GM12878 (cell line): ENCODE data around the gene SEMA7A. TPM values are rescaled to one million over a fixed set of nuclear protein-coding genes. Genes with fewer than 3 reads are reported as not detected.

Source experiments
- ATAC-seq: fragments of 200-7000 bp; cut with Tn5 transposase; 3 replicates; pipeline ENCODE4 v1.9.1; 2020; ENCODE audit warnings: mild to moderate bottlenecking, moderate library complexity
- BruUV-seq: library from RNA; stranded (reverse); fragments of 400-500 nt; replicated peaks from 2 replicates; lab custom pipeline; 2021; lab: Mats Ljungman, UMichigan
- CTCF ChIA-PET: fragments of 300-600 bp; sonication (Branson Sonifier 250); formaldehyde crosslinking; extraction: SDS; loops from one replicate; lab custom pipeline; 2021; ENCODE audit warnings: inconsistent platforms; lab: Yijun Ruan, JAX
- POLR2A ChIA-PET: fragments of 350-600 bp; formaldehyde crosslinking; extraction: SDS; loops from one replicate; lab custom pipeline; 2021; ENCODE audit warnings: inconsistent platforms; lab: Charles Lee
- RAD21 ChIA-PET: fragments of 300-600 bp; sonication (Branson Sonifier 250); formaldehyde crosslinking; loops from one replicate; lab custom pipeline; 2023; ENCODE audit warnings: antibody characterized with exemption; ENCODE audit not compliant: unreplicated experiment; lab: Charles Lee
- SMC1A ChIA-PET: fragments of 300-600 bp; sonication (Branson Sonifier 250); formaldehyde crosslinking; loops from one replicate; lab custom pipeline; 2023; ENCODE audit not compliant: unreplicated experiment, uncharacterized antibody; lab: Charles Lee
- DNase-seq: peaks from one replicate; pipeline ENCODE4 v3.0.0-alpha.2; 2011; ENCODE audit warnings: low read depth, low spot score
- FAIRE-seq: peaks from 3 replicates; lab custom pipeline; 2011; peaks lifted over from hg19 to GRCh38; lab: Jason Lieb, UNC
- H2AFZ ChIP-seq: 2 replicates; pipeline ENCODE4 v1.6.0; 2011; ENCODE audit warnings: low read depth, low read length, control low read depth; ENCODE audit not compliant: control insufficient read depth
- H3K27ac ChIP-seq: 2 replicates; pipeline ENCODE4 v1.5.1; 2011; ENCODE audit warnings: control low read depth; ENCODE audit not compliant: control insufficient read depth, insufficient read depth
- H3K27me3 ChIP-seq, 2 experiments: replicated peaks in 1 of 2; 2 replicates each; pipeline versions ENCODE4 v1.6.0 to v1.6.1; 2011; ENCODE audit warnings: low read length in 1 of 2; ENCODE audit not compliant: control insufficient read depth in 2 of 2, insufficient read depth in 2 of 2
- H3K36me3 ChIP-seq, 2 experiments: 2 replicates each; pipeline ENCODE4 v1.5.1; 2011; ENCODE audit warnings: low read length in 1 of 2; ENCODE audit not compliant: control insufficient read depth in 2 of 2, insufficient read depth in 2 of 2
- H3K4me1 ChIP-seq: 2 replicates; pipeline ENCODE4 v1.6.1; 2011; ENCODE audit warnings: mild to moderate bottlenecking, low read length, moderate library complexity, mixed read lengths; ENCODE audit not compliant: control insufficient read depth, insufficient read depth
- H3K4me2 ChIP-seq: 2 replicates; pipeline ENCODE4 v1.6.0; 2011; ENCODE audit warnings: control low read depth; ENCODE audit not compliant: control insufficient read depth, insufficient read depth
- H3K4me3 ChIP-seq: fragments of 200-600 bp; sonication (generic); 2 replicates; pipeline ENCODE4 v1.5.1; 2016
- H3K79me2 ChIP-seq: 2 replicates; pipeline ENCODE4 v1.6.0; 2011; ENCODE audit warnings: low read length; ENCODE audit not compliant: control insufficient read depth, insufficient read depth
- H3K9ac ChIP-seq: 2 replicates; pipeline ENCODE4 v1.8.0; 2011; ENCODE audit warnings: low read length, control low read depth, mixed read lengths; ENCODE audit not compliant: control insufficient read depth, insufficient read depth
- H3K9me3 ChIP-seq: replicated peaks from 3 replicates; pipeline ENCODE4 v1.5.1; 2011; ENCODE audit warnings: mild to moderate bottlenecking, low read length; ENCODE audit not compliant: control insufficient read depth, insufficient read depth
- H4K20me1 ChIP-seq: 2 replicates; pipeline ENCODE4 v1.6.0; 2011; ENCODE audit not compliant: control insufficient read depth, insufficient read depth
- CHD2 ChIP-seq: IDR thresholded peaks from 2 replicates; pipeline ENCODE4 v1.6.1; 2011; ENCODE audit warnings: low read depth, low read length, improper control_type of control experiment, borderline replicate concordance
- FOXK2 ChIP-seq: fragments of 450-650 bp; IDR thresholded peaks from 2 replicates; pipeline ENCODE4 v1.6.1; 2017; ENCODE audit warnings: mild to moderate bottlenecking, moderate library complexity
- NFIC ChIP-seq: IDR thresholded peaks from 2 replicates; pipeline ENCODE4 v1.6.1; 2012; ENCODE audit warnings: low read depth, mild to moderate bottlenecking, inconsistent platforms, low read length, moderate library complexity
- NRF1 ChIP-seq: conservative IDR thresholded peaks from 2 replicates; pipeline ENCODE4 v1.6.1; 2011; ENCODE audit warnings: mild to moderate bottlenecking, low read depth, low read length, improper control_type of control experiment
- POU2F2 ChIP-seq: IDR thresholded peaks from 3 replicates; pipeline ENCODE4 v1.6.1; 2011; ENCODE audit warnings: low read depth, mild to moderate bottlenecking, low read length, borderline replicate concordance
- STAT1 ChIP-seq: fragments of 450-650 bp; conservative IDR thresholded peaks from 2 replicates; pipeline ENCODE4 v1.6.1; 2014; ENCODE audit warnings: antibody characterized with exemption, mild to moderate bottlenecking
- TCF12 ChIP-seq: IDR thresholded peaks from 2 replicates; pipeline ENCODE4 v1.6.1; 2011; ENCODE audit warnings: low read depth, mild to moderate bottlenecking, low read length
- ZNF217 ChIP-seq: fragments of 450-650 bp; IDR thresholded peaks from 2 replicates; pipeline ENCODE4 v1.6.1; 2017; ENCODE audit warnings: antibody characterized with exemption, mild to moderate bottlenecking
- ZNF274 ChIP-seq: IDR thresholded peaks from one replicate; pipeline ENCODE4 v1.8.0; 2011; ENCODE audit not compliant: insufficient read length, insufficient read depth
- ZNF592 ChIP-seq: fragments of 450-650 bp; IDR thresholded peaks from 2 replicates; pipeline ENCODE4 v1.6.1; 2017; ENCODE audit warnings: mild to moderate bottlenecking, moderate library complexity
- WGBS: methylation state at CpG from one replicate; pipeline ENCODE4 v1.1.6; 2016; ENCODE audit warnings: low lambda C conversion rate; ENCODE audit not compliant: insufficient replicate concordance, insufficient coverage; ENCODE audit errors: missing lambda C conversion rate; 5-methylcytosine and 5-hydroxymethylcytosine counted together
- in situ Hi-C: fragments of 300-500 bp; cut with MboI; formaldehyde crosslinking; loops from 9 replicates; pipeline ENCODE4 v1.14.3; 2018; ENCODE audit warnings: mixed read lengths
- intact Hi-C: fragments of 100-400 bp; cut with micrococcal nuclease; formaldehyde crosslinking; loops from one replicate; pipeline ENCODE4 v1.14.2; 2022; ENCODE audit not compliant: unreplicated experiment
- polyA plus RNA-seq, 11 experiments: library from polyadenylated mRNA; depleted of rRNA in 4 of 11; unstranded in 6 of 11; stranded (reverse) in 5 of 11; fragments of >200 nt; fragmentation: Nextera tagmentation in 4 of 11; fragmentation: Illumina TruSeq in 1 of 11; extraction: Ambion mirVana in 4 of 11; extraction: Trizol in 1 of 11; gene quantifications; 1 replicate in 1 of 11; 2 replicates in 10 of 11; pipeline versions ENCODE4 v1.2.1 to v1.2.3, GENCODE V29; 2011 to 2016; ENCODE audit warnings: inconsistent platforms in 2 of 11, missing spikeins in 2 of 11, low read depth in 1 of 11
- total RNA-seq, 4 experiments: library from RNA; depleted of rRNA in 3 of 4; stranded (reverse); fragments of >200 nt in 3 of 4; fragmentation: Illumina TruSeq in 1 of 4; extraction: Trizol in 1 of 4; gene quantifications; 2 replicates each; pipeline versions ENCODE4 v1.2.1 to v1.2.3, GENCODE V29; 2013 to 2021

The SEMA7A gene
- total and polyA plus RNA-seq, 10 of the 15 experiments (the other 5 are each of a cell fraction or from before 2014, with no cell fraction given), result 0.08 to 112 (median 53.5) TPM

- H3K9me3 ChIP-seq, result no peaks in the 10 kb centered on the region; the same call in 2 of the 3 replicates
- no peaks in the 10 kb centered on the region for H3K79me2 ChIP-seq
- H3K27ac ChIP-seq, result no peak overlapping the region
- TF ChIP-seq ZNF274, result no peak
- no peak for TF ChIP-seq FOXK2
- TF ChIP-seq CHD2, result no peak
- H4K20me1 ChIP-seq, result no peaks in the 10 kb centered on the region
- CTCF ChIA-PET, result interaction anchor here (1.0 kb wide), 1 partner anchor 25 kb away, joined by 4 read pairs; no protein-coding TSS in a partner anchor
- H3K4me1 ChIP-seq, result no peaks in the 10 kb centered on the region
- DNase-seq, result no peak
- no peak overlapping the region for H3K9ac ChIP-seq
- intact Hi-C loops (no loop called here), in situ Hi-C loops (no loop called here)
- SMC1A ChIA-PET, result interaction anchor here (1.6 kb wide), 1 partner anchor 9 kb away, joined by 6 read pairs; no protein-coding TSS in a partner anchor
- peaks cover 0 to 10% of the 10 kb centered on the region in 2 experiments; a peak in 2 of 4 replicates for H3K36me3 ChIP-seq
- no TSS peak for BruUV-seq
- 93% methylated on average over 12 of the region's 12 CpGs for WGBS
- no peaks in the 10 kb centered on the region for H3K27me3 ChIP-seq
- ATAC-seq, result no peak
- no peak overlapping the region for H3K4me3 ChIP-seq
- FAIRE-seq, result no peak
- no peak overlapping the region for H2AFZ ChIP-seq
- no peak overlapping the region for H3K4me2 ChIP-seq
- POLR2A ChIA-PET, result no interaction called here
- RAD21 ChIA-PET, result no interaction called here
These were observed 37.1 kb upstream of the SEMA7A start for GRCh38 chr15:74470631-74471395.

- H3K79me2 ChIP-seq, result peaks cover 18% of the 10 kb centered on the region
- peaks cover 8% of the 10 kb centered on the region for H3K4me1 ChIP-seq
- WGBS, result 97% methylated on average over 5 of the region's 6 CpGs
- FAIRE-seq (no peak), ATAC-seq (no peak), DNase-seq (no peak)
- intact Hi-C loops, result no loop called here
- H3K9me3 ChIP-seq, result peaks cover 3% of the 10 kb centered on the region; the same call in 2 of the 3 replicates
- H2AFZ ChIP-seq, result no peak overlapping the region
- H3K27ac ChIP-seq, result no peak overlapping the region
- BruUV-seq, result no TSS peak
- CTCF ChIA-PET, result interaction anchor here (0.6 kb wide), 1 partner anchor 55 kb away, joined by 3 read pairs; no protein-coding TSS in a partner anchor
- no peak overlapping the region for H3K4me3 ChIP-seq
- H3K36me3 ChIP-seq, result peaks cover 0 to 3% of the 10 kb centered on the region in 2 experiments; a peak in 2 of 4 replicates
- RAD21 ChIA-PET, result no interaction called here
- in situ Hi-C loops, result no loop called here
- SMC1A ChIA-PET, result interaction anchor here (1.0 kb wide), 1 partner anchor 41 kb away, joined by 3 read pairs; no protein-coding TSS in a partner anchor
- H3K4me2 ChIP-seq, result no peak overlapping the region
- H4K20me1 ChIP-seq, result no peaks in the 10 kb centered on the region
- H3K9ac ChIP-seq, result no peak overlapping the region
- POLR2A ChIA-PET, result interaction anchor here (0.8 to 1.3 kb wide), 2 partner anchors 72 to 309 kb away, joined by 3 to 4 read pairs; partner anchors contain the start of gene ARID3B
- no peaks in the 10 kb centered on the region for H3K27me3 ChIP-seq
- no peak for TF ChIP-seq NFIC
- no peak for TF ChIP-seq POU2F2
- no peak for TF ChIP-seq TCF12
- TF ChIP-seq ZNF217, result no peak
- TF ChIP-seq STAT1, result no peak
- no peak for TF ChIP-seq NRF1
- no peak for TF ChIP-seq ZNF592
These were observed 34.7 kb upstream of the SEMA7A start for GRCh38 chr15:74468341-74469032.
